GM10266 (cell line): ENCODE measurements around the gene TEX261.
"Not testable (repeated sequence)": the region's sequence is repeated elsewhere in the genome, so short reads cannot be mapped to it uniquely, and the experiment has no call there.

Experiments
- DNase-seq: peaks from one replicate; pipeline ENCODE4 v3.0.0; 2012; ENCODE audit errors: extremely low spot score
- TF ChIP-seq, protein P1 (sequence below): IDR thresholded peaks from 2 replicates; pipeline ENCODE4 v1.5.1; 2012; ENCODE audit warnings: mild to moderate bottlenecking, low read depth; ENCODE audit not compliant: control insufficient read depth, insufficient read depth; ENCODE audit errors: missing control alignments

Gene TEX261

DNA sequence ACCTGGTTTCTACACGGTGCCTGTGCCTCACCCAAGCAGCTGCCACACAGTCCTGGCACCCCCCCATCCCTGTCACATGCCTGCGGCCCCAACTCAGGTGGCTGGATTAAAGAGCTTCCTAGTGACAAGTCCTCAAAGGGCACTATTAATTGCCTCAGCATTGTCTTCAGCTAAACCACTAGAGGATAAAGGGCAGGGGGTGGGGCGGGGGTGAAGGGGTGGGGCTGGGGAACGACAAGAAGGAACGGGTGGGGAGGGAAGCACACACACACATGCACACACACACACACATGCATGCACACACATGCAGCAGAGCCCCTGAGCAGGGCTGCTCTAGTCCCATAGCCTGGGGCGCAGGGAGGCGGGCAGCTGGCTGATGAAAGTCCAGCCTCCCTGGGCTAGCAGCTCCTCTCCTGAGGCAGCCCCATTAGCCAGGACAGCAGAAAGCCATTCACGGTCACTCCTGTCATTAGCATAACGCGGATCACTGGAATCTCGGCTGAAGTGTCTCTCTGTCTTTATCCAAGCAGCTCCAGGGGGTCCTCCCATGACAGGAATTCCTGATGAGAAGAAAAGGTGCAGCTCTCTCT, 7.4 kb upstream of the TEX261 start:
- no peak for DNase-seq
- TF ChIP-seq, protein P1, sequence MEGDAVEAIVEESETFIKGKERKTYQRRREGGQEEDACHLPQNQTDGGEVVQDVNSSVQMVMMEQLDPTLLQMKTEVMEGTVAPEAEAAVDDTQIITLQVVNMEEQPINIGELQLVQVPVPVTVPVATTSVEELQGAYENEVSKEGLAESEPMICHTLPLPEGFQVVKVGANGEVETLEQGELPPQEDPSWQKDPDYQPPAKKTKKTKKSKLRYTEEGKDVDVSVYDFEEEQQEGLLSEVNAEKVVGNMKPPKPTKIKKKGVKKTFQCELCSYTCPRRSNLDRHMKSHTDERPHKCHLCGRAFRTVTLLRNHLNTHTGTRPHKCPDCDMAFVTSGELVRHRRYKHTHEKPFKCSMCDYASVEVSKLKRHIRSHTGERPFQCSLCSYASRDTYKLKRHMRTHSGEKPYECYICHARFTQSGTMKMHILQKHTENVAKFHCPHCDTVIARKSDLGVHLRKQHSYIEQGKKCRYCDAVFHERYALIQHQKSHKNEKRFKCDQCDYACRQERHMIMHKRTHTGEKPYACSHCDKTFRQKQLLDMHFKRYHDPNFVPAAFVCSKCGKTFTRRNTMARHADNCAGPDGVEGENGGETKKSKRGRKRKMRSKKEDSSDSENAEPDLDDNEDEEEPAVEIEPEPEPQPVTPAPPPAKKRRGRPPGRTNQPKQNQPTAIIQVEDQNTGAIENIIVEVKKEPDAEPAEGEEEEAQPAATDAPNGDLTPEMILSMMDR: no peak

DNA sequence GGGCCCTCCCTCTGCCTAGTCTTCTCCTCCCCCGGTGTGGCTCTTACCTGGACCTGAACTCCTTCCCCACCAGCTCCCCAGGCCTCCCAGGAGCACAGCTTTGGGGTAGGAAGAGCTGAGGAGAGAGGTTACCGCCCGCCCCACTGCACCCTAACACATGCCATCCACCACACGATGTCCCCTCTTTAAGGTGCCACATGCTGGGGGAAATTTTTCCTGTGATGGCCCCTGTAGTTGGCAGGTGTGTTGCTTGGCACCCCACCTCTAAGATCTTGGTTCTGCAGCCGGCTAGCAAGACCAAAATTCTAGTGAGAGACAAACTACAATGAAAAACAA, 6.9 kb upstream of the TEX261 start:
- DNase-seq: peak; percentile 1

DNA sequence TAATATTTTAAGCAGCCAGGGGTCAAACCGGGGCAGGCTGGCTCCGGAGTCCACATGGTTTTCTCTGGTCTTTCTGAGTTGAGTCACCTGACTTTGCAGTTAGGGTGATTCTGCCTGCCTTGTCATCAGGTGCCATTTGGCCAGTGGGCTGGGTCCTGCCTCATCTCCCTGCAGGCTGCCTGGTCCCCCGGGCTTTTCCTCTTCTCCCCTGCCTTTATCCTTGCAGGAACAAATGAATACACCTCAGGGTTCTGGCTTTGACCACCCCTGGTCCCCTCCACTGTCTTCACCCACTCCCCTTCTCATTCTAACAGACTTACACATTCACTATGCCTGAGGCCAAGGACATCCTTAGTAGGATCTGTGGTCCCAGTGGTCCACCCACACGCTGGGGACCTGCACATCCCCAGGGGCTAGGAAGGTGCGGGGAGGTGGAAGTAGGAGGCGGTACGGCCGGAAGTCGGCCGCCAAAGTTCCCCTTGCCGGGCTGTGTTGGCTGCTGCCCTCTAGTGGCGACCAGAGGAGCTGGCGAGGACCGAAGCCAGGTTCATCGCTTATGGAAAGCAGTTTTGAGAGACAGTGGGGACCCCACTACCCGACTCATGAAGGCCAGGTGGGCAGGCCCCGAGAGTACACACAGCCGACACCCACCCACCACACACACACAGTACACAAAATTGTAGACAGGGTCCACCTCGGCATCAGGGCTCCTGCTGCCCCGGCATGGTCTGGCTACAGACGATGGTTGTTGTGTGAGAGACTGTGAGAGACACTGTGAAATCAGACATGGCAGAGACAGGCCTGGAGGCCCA, 6.3 kb upstream of the TEX261 start:
- TF ChIP-seq, protein P1: peak; percentile 94
- DNase-seq: peak; percentile 80

More for the DNA sequence above, 6.9 kb upstream of the TEX261 start:
- TF ChIP-seq, protein P1: no peak

DNA sequence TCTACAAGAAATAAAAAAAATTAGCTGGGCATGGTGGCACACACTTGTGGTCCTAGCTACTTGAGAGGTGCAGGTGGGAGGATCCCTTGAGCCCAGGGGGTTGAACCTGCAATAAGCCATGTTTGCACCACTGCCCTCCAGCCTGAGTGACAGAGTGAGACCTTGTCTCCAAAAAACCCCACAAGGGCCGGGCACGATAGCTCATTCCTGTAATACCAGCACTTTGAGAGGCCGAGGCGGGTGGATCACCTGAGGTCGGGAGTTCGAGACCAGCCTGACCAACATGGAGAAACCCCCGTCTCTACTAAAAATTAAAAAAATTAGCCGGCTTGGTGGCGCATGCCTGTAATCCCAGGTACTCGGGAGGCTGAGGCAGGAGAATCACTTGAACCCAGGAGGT, 5.3 kb upstream of the TEX261 start:
- DNase-seq: not testable (repeated sequence)

DNA sequence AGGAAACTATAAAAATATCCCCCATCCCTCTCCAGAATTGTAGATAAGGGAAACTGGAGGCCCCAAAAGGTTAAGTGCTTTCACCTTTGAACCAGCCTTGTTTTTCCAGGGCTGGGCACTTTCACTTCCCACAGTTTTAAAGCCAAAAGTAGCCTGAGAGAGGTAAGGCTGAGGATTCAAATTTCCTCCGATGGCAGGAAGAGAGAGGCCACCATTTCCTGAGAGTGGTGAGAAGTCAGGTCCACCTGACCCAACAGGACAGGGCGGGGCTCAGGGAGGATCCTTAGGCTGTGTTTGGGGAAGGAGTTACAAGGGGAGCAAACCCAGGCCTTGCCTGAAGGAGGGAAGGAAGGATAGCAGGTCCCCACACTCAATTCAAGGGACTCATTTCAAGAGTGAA, 4.7 kb upstream of the TEX261 start:
- TF ChIP-seq, protein P1: no peak
- DNase-seq: no peak

DNA sequence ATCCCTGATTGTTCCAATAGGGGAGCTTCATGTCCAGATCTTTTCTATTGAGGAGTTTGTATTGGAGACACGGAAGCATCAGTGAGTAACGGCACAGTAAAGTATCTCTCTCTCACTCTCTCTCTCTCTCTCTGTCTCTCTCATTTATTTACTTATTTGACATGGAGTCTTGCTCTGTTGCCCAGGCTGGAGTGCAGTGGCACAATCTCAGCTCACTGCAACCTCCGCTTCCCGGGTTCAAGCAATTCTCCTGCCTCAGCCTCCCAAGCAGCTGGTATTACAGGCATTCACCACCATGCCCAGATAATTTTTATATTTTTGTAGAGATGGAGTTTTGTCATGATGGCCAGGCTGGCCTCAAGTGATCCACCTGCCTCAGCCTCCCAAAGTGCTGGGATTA, 4.2 kb upstream of the TEX261 start:
- DNase-seq: not testable (repeated sequence)

DNA sequence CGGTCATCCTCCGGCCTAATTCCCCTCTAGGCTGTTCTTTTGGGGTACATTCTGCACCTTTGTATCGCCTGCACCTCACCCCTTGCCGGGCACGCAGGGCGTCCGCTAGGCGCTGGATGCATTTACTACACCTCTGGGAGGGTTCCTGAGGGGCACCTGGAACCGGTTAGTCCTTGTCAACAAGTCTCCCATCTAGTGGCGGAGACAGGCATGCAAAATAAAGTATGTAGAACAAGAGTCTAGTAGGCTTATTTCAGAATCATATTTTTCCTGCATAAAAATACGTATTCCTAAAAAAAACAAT, 705 bp upstream of the TEX261 start:
- TF ChIP-seq, protein P1: peak; percentile 38
- DNase-seq: peak; percentile 70

DNA sequence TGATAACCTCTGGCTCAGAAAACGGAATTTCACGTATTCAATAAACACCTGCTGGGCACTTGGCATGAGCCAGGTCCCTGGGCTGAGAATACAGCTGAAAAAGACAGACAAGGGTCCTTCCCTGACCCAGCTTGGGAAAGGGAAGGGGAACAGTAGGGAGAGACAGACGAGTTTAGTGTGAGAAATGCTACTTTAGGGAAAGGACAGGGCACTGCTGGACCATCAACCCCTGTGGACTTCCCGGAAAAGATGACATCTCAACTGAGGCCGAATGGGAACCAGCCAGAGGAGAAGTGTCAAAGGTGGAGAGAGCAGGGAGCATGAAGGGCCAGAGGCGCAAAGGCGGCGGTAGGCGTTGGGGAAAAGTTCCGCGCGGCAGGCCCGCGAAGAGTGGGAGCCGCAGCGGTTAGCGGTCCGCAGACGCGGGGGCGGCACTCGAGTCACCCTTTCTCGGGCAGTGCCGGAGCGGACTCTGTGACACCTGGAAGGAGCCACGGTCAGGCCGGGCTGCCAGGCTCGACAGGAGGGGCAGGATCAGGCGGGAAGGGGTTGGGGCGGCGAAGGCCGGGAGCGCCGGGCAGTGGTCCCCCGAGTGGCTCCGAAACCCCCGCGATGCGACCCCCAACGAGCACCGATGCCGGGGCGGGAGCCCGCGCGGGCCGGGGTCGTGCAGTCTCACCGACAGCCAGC, 519 bp downstream of the TEX261 start:
- TF ChIP-seq, protein P1: no peak

More for the DNA sequence above, 519 bp downstream of the TEX261 start:
- DNase-seq: peak; percentile 48
